NCI-H524 (cell line): ENCODE data around the gene PDP2.

ENCODE experiments used
- DNase-seq, 2 experiments: peaks; one replicate each; lab custom pipeline; 2025; lab: John Stamatoyannopoulos, UW

The PDP2 gene

DNA sequence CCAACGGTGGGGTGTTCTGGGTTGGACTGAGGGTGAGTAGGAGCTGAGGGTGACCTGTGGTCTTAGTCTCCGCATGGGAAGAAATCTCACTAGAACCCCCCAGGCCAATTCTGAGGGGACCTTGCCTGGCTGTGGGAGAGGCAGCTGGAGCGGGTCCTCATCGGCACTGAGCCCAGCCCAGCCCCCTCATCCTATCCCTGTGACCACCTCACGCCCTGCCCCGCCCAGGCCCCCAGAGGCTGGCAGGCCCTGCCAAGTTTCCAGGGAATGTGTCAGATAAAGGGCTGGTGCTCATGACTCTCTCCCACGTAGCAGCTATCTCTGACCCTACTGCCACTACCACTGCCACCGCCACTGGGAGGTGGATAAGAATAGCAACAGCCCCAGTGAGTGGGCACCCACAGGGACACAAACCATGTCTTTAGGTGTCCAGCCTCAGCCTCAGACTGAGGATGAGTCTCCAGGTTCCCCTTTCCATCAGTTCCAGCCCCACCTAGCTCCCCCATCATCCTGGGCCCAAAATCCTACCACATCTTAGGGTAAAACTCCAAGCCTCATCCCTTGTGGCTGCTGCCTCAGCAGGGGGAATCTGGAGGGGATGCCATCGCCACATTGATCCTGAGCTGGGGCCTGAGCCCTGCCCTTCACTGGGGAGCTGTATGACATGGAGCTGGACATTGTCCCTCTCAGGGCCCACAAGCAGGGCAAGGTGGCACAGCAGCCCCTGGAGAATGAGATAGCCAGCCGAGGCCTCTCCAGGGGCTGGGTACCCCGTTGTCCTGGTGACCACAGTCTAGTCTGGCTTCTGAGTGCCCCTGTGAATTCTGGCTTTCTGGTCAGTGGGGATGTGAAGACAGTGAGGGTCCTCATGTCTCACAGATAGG lies 23.5 kb downstream of the PDP2 start:
- DNase-seq: no peak

GRCh38 chr16:66904428-66904845 lies 24.1 kb downstream of the PDP2 start:
- DNase-seq: no peak

- DNase-seq: no peak
These were observed 24.7 kb downstream of the PDP2 start for GRCh38 chr16:66904846-66905632.

GRCh38 chr16:66905633-66906539 lies 25.6 kb downstream of the PDP2 start:
- DNase-seq: peak; percentile 24 to 31

DNA sequence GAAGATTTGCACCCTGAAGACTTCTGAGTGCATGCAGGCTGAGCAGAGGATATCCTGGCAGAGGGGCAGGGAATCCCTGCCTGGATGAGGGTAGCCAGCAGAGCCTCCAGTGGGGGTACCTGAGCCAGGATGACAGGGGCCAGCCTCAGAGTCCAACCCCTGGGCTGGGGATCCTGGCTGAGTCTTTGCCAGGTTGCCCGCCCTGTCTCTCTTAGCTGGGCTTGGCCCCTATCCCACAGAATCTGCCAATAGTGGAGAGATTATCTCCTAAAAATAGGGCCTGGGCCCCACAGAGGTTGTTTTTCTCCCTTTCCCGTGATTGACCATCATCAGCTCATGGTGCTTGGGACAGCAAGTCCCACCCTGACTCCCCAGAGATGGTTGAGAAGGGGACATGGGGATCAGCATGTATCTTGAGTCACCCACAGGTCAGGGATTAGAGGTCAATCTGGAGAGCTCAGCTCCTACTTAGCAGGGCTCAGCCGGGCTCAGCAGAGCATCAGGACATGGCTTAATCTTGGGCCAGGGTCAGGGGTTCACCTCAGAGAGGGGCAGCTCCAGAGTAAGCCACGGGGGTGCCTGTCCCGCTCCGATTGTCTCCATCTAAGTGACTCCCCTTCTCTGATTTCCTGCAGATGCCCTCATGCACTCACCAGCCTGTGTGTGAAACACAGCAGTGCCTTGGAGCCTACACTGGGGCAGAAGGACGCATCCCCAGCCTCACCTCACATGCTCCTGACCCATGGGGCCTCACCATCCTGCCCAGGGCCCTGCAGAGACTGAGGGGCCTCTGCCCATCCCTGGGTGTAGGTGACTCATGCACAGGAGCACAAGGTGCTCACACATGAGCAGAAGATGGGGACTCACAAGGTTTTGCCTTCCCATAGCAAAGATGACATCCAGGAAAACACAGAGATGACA lies 26.9 kb downstream of the PDP2 start:
- DNase-seq: no peak

DNA sequence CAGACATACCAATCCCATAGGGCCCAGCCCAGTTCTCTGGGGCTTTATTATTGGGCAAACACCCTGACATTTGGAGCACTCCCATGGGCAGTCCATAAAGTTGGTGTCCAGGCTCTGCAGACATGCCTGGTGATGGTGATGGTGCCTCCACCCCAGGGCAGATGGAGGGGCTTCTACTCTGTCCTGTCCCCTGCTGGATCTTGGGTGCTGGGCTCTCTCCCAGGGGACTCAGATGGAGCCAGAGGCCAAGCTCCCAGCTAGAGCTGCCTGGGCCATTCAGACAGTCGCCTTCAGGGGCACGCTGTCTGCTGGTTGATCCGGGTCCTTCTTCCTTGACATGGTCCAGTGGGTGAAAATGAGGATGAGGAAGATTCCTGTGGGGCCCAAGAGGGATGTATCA lies 27.8 kb downstream of the PDP2 start:
- no peak for DNase-seq

GRCh38 chr16:66908762-66909559 lies 28.6 kb downstream of the PDP2 start:
- no peak for DNase-seq

- DNase-seq: no peak
These were observed 30.0 kb downstream of the PDP2 start for GRCh38 chr16:66910175-66910940.

- no peak for DNase-seq
These were observed 30.8 kb downstream of the PDP2 start for GRCh38 chr16:66911112-66911511.

DNA sequence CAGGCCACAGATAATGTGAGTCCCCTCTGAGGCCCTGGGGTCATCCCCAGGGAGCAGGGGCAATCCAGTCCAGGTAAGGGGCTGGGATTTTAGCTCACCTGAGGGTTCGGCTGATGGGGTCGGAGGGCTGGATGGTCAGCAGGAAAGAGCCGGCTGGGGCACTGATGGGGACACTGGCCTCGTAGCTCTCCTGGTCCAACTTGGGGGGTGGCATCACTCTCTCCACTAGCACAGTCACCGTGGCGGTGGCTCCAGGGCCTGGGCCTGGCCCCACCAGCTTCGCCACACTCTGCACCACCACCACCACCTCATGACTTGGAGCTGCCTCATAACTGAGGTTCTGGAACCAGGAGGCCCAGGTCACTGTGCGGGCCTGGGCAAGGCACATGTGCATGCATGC lies 31.5 kb downstream of the PDP2 start:
- no peak for DNase-seq

- DNase-seq: no peak
These were observed 32.8 kb downstream of the PDP2 start for GRCh38 chr16:66913081-66913480.

DNA sequence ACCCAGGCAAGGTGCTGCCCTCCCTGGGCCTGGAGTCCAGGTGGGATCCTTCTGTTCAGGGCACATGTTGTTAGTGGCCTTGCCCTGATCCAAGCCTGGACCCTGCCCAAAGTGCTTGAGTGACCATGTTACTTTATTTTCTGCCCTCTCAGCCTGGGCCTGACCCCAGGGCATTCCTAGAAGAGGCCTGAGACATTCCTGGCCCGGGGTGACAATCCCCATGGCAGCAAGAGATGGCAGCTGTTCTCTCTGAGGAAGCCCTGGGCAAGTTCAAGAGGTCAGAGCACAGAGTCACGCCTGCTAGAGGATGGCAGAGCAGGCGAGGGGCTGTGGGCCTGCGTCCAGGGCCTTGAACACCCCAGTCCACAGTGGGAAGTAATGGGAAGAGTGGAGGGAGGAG lies 33.4 kb downstream of the PDP2 start:
- no peak for DNase-seq

DNA sequence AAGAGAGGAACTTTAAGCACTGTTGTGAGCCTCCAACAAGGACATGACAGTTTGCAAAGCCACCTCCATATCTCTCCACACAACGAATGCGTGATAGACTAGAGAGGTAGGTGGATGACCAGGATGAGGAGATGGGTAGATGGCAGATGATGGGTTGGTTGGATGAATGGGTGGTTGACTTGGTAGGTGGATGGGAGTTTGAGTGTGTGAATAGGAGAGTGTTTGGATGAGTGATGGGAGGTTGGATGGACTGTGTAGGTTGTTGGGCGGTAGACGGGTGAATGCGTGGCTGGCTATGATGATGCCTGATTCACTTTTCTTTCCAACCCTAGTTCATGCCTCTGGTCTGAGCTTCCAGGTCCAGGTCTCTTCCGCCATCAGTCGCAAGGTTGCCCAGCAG lies 34.2 kb downstream of the PDP2 start:
- no peak for DNase-seq

- DNase-seq: no peak
These were observed 34.7 kb downstream of the PDP2 start for GRCh38 chr16:66915041-66915440.

DNA sequence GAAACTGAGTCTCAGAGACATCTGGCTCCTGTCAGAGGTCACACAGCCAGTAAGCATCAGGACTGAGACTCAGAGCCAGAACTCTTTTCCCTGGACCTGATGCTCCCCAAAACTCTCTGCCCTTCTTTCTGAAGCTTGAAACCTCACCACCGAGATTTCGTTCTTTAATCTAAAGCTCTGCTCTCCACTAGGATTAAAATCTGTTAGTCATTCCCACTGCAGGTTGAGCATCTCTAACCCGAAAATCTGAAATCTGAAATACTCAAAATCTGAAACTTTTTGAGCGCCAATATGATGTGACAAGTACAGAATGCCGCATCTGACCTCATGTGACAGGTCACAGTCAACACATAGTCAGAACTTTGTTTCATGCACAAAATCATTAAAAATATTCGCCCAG lies 36.2 kb downstream of the PDP2 start:
- no peak for DNase-seq

DNA sequence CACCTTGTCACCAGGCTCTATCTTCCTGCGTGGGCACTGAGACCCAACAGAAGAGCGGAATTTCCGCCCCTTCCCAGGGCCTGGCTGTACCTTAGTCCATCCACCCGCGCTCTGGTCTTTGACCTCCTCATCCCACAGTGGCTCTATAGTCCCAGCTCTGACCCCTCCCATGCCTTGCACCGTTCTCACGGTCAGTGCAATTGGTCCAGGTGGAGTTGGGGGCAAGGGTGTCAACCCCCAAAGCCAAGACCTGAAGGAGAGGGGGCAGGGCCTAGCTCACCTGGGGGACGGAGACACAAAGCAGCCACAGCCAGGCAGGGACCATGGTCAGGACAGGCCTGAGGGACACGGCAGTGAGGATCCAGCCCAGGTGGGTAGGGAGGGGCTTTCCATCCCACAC lies 37.4 kb downstream of the PDP2 start:
- no peak for DNase-seq

DNA sequence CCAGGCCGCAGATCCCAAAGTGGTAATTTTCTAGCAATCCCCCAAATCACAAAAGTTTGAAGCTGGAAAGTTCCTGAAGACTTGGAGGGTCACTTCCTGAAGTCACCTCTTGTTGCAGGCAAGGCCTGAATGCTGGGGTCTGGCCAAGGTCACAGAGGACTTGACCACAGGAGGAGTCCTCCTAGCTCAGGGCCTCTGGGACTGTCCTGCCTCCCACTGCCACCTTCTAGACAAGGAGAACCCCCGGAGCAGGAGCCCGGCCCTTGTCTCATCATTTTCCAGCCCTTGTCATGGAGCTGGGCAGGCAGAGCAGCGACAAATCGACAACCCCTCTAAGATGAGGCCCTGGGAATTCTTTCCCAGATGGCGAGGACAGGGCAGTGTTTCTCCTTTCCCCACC lies 38.0 kb downstream of the PDP2 start:
- DNase-seq: no peak

GRCh38 chr16:66918803-66919568 lies 38.7 kb downstream of the PDP2 start, which contains the start of gene CDH16:
Gene CDH16, minus strand, starts transcription at chr16:66918885. Its CDS starts 820 bp downstream, at chr16:66918065.
- no peak for DNase-seq
